GM04504 (cell line): ENCODE measurements around the gene GPATCH3.
"Not testable (repeated sequence)": the region's sequence is repeated elsewhere in the genome, so short reads cannot be mapped to it uniquely, and the experiment has no call there.

ENCODE experiments used
- DNase-seq: peaks from one replicate; pipeline ENCODE4 v3.0.0-alpha.2; 2012; ENCODE audit warnings: low read depth

GPATCH3 gene

GRCh38 chr1:26912147-26912490 lies 11.9 kb upstream of the GPATCH3 start:
- DNase-seq, result no peak

- DNase-seq, result no peak
These were observed 11.3 kb upstream of the GPATCH3 start for GRCh38 chr1:26911399-26912146.

- no peak for DNase-seq
These were observed 10.3 kb upstream of the GPATCH3 start for GRCh38 chr1:26910343-26911160.

- no peak for DNase-seq
These were observed 9.7 kb upstream of the GPATCH3 start for GRCh38 chr1:26909951-26910342.

- peak; percentile 84 for DNase-seq
These were observed 7.0 kb upstream of the GPATCH3 start for GRCh38 chr1:26907071-26907917.

DNA sequence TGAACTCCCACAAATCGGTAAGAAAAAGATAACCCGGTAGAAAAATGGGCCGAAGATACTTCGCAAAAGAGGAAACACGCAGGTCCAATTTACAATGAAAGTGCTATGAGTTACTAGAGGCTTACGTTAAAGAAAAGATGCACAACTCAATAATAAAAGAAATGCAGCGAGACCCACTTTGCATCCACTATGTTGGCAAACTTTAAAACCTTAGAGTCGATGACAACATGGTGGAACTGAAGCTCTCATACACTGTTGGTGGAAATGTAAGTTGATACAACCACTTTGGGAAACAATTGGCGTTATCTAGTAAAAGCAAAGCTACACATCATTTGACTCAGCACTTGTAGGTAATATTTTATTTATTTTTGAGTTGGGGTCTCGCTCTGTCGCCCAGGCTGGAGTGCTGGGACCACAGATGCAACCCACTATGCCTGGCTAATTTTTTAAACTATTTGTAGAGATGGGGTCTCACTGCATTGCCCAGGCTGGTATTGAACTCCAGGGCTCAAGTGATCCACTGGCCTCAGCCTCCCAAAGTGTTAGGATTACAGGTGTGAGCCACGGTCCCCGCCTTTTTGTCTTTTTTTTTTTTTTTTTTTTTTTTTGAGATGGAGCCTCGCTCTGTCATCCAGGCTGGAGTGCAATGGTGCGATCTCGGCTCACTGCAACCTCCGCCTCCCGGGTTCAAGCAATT lies 696 bp upstream of the GPATCH3 start:
- DNase-seq, result no peak

GRCh38 chr1:26897351-26897750 lies 2.9 kb downstream of the GPATCH3 start:
- DNase-seq, result no peak

DNA sequence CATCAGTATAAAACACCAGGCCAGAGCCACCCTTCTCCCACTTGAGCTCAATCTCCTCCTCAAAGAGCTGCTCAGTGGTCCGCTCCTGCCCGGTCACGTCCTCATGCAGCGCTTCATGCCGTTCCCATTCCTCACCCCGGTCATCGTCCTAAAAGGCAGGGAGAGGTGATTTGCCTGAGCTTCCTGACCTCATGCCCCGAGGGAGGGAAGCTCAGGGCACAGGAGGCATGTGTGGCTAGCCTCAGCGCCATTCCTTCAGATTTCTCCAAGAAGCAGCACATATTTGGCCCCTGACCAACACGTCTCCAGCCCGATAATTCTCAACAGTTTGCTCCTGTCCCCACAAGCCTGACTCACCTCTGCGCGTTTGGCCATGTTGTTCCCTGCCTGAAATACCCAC lies 6.0 kb downstream of the GPATCH3 start:
- no peak for DNase-seq

GRCh38 chr1:26890467-26890796 lies 9.8 kb downstream of the GPATCH3 start:
- DNase-seq, result no peak

GRCh38 chr1:26889551-26890466 lies 10.5 kb downstream of the GPATCH3 start, which contains the start of gene GPN2:
TSS of gene GPN2 (minus strand) at chr1:26890283. CDS start at chr1:26890096, 187 bp downstream.
- DNase-seq, result peak; percentile 46

DNA sequence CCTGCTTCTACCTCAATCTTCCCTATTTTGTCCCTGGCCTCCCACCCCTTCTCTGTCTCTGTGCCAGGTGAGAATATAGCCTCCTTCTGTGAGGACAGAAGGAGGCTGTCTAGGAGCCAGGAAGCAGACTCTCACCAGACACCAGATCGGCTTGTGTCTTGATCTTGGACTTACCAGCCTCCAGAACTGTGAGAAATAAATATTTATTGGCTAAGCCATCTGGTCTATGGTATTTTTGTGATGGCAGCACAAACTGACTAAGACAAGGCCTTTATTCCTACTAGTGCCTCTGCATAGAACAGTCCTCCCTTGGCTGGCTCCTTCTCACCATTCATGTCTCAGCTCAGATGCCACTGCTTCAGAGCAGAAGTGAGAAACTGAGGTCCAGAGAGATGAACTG lies 12.0 kb downstream of the GPATCH3 start:
- DNase-seq, result no peak

- DNase-seq, result no peak
These were observed 13.1 kb downstream of the GPATCH3 start for GRCh38 chr1:26887125-26887524.

- no peak for DNase-seq
These were observed 17.4 kb downstream of the GPATCH3 start for GRCh38 chr1:26882696-26883463.

DNA sequence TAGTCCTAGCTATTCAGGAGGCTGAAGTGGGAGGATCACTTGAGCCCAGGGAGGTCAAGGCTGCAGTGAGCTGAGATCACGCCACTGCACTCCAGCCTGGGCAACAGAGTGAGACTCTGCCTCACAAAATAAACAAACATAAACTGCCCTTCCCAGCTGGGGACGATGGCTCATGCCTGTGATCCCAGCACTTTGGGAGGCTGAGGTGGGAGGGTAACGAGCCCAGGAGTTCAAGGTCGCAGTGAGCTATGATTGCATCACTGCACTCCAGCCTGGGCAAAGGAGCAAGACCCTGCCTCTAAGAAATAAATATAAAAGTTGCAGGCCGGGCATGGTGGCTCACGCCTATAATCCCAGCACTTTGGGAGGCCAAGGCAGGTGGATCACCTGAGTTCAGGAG lies 18.7 kb downstream of the GPATCH3 start:
- not testable (repeated sequence) for DNase-seq

DNA sequence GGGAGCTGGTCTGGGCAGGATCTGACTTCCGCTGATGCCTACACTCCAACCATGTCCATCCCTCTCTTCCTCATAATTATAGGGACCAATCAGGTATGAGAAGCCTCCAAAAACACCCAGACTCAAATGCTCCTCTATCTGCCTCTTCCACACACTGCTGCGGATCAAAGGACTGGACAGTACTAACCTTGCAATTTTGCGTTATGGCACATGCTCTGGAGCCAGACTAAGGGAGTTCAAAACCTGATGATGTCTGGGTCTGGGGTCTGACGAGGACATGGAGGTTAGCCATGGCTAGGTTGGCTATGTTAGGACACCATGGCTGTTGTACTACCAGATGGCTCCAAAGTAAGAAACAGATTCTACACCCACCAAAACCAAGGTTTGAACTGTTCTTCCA lies 20.5 kb downstream of the GPATCH3 start:
- DNase-seq, result no peak

- DNase-seq, result no peak
These were observed 22.9 kb downstream of the GPATCH3 start for GRCh38 chr1:26877326-26877725.

DNA sequence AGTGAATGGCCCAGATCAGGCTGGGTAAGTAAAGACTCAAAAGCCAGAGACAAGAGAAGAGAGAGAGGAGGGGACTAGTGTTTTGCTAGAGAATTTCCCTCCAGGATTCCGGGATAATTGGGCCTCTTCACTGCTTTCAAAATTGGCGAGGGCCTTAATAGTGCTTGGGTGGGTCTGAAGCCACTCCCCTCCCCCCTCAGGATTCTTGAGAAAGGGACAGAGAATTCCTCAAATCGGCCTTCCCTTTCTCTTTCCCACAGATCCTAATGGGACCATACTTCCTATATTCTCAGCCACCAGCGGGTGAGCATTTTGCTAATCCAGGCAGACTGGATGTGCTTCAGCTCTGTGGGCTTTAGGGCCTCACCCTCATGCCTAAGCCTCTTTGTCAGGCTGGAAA lies 25.4 kb downstream of the GPATCH3 start:
- no peak for DNase-seq

- not testable (repeated sequence) for DNase-seq
These were observed 27.2 kb downstream of the GPATCH3 start for GRCh38 chr1:26873097-26873496.

GRCh38 chr1:26864610-26865480 lies 35.4 kb downstream of the GPATCH3 start:
- DNase-seq, result peak; percentile 96
